ENCODE measurements around the gene PLCD3.
"Not testable (repeated sequence)": the region's sequence is repeated elsewhere in the genome, so short reads cannot be mapped to it uniquely, and the experiment has no call there.

Gene PLCD3

DNA sequence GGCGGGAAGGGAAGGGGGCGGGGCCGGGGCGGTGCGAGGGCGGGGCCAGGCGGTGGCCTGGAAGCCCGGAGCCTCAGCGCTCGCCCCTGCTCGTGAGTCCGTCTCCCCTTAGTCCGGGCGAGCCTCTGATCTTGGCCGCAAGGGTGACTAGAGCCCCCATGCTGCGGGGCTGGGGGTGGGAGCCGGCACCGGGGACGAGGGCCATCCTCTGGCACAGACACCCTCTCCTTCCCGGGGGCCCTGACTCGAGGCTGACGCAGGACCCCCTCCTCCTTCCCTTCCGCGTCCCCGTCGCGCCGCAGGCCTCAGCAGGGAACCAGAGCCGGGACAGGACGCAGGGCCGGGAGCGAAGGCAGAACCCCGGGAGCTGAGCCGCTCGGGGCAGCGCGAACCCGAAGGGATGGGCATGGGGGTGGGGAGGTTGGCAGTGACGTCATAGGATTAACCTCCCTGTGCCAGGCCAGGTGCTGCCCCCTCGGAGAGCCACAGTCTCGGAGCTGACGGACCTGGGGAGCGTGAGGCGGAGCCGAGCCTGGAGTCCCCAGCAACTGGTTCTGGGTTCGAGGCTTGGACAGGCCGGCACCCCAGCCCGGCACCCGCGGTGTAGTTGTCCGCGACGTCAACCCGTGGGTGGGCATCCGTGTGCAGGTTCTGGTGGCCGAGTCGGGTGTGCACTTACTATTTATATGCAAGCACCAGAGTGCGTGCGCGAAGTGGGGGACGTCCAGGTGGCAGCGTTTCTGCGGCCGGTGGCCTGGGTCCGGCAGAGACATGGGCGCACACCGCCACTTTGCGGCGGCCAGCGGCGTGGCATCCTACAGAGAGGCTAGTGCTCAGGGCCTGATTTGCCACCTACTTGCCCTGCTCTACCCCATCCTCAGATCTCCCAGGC is 503 bp upstream of the PLCD3 start:
- peak; percentile 93 for DNase-seq

DNA sequence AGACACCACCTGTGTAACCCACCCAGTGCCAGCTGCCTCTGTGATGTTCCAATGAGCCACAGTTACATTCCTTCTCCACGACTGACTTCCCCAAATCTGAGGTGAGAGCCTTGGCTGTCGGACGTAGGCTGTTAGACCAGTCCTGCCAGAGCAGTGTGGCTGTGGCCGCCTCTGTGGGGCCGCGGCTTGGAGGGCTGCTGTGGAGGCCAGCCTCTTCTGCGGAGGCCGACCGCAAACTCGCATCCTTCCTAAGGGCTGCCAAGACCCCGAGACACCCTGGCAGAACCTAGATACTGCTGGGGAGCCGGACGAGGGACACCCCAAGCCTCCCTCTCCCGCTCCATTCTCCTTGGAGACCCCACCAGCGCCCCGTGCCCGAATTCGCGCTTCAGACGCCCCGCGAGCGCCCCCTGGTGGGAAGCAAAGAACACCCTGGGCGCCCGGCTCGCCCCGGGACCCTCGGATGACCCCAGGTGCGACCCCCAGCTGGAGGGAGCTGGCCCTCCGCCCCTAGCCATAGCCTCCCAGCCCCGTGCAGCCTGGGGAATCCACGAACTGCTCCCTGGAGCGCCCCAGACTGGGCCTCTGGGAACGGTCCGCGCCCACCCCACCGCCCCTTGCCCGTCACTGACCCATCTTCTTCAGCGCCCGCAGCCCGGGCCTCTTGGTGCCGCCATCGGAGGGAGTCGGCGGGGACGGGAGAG is 547 bp downstream of the PLCD3 start:
- DNase-seq, result peak; percentile 63

DNA sequence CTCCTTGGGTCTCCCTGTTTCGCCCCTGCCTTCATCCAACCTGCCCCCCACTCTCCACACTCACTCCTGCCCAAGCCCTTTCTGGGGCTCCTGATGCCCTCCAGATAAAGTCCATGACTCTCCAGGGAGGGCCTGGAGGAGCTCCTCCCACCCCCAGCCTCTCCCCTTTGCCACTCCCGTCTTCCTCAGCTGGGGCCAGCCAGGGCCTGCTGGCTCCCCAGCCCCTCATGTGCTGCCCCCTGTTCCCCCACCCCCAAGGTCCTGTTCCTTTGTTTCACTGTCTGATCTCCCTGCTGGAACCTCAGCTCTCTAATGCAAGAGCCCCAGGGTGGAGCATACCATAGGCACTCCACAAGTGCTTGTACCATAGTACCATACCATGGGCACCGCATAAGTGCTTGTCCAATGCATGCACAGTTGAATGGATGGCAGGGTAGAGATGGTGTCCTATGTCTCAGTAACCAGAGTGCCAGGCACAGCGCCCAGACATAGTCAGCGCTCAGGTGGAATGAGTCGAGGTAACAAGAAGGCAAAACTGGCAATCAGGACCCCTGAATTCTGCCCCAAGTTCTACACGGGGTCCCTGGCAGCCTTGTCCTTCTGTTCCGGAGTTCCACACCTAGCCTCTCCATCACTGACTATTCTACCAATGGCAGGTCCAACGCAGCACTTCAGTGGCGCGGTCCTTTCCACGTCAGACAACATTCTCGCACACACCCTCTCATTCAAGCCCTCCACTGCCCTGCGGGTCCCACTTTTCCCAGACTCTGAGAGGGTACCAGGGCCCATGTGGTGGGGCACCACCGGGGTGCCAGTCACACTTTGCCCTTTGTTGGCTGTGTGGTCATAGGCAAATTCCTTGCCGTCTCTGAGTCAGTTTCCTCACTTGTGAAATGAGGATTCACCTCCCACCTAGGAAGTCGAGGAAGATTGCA is 1.4 kb downstream of the PLCD3 start:
- no peak for DNase-seq

DNA sequence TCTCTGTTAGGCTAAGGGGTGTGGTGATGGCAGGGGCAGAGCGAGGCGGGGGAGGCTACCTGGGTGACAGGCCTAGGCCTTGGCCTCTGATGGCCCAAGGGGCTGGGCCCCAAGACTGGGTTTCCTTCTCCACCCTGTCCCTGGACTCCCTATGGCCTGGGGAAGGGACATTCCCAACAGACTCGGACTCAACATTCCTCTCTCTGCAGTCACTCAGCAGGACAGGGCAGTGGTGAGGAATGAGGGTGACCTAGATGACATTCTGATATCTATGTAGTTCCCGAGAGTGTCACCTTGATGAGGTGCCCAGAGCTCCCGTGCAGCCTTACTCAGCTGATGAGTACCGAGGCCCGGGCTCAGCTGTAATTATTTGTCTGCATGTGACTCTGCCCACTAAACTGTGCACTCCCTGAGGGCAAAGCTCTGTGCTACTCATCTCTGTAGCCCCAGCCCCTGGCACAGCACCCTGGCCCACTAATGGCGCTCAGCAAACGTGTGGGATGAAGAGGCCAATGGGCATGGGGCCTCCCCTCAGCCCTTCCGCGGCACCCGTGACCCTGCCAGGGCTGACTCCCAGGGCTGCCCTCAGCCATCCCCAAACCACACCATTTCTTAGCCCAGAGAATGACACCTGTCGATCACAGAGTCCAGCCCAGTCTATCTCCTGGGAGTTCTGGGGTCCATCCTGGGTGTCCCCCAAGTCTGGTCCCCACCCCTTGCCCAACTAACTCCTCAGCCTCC is 2.2 kb downstream of the PLCD3 start:
- DNase-seq, result no peak

DNA sequence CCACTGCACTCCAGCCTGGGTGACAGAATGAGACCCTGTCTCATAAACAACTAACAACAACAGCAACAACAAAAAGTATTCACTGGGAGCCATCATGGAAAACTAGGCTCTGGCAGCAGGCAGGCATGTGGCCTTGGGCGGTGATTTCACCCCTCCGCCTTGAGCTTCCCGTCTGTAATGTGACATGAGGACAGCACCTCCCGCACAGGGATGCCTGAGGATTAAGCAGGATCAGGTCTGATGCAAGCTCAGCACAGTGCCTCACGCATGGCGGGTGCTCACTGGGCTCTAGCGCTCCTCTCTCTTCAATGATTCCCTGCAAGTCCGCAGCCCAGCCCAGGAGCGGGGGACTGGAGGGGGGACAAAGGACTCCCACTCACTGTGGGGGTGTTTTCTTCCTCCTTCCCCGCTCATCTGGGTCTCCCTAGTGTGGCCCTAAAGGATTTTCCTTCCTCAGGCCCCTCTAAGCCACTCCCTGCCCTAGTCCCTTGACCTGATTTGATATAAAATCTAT is 2.8 kb downstream of the PLCD3 start:
- no peak for DNase-seq

DNA sequence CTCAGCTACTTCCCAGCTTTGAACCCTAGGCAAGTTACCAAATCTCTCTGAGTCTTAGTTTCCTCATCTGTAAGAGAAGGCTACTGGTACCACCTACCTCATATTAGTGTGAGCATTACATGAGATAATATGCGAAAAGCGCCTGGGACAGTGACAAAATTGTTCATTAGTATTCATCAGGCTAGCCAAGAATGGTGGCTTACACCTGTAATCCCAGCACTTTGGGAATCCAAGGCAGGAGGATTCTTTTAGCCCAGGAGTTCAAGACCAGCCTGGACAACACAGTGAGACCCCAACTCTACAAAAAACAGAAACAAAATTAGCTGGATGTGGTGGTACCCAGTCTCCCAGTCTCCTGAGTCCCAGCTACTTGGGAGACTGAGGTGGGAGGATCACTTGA is 3.3 kb downstream of the PLCD3 start:
- no peak for DNase-seq

DNA sequence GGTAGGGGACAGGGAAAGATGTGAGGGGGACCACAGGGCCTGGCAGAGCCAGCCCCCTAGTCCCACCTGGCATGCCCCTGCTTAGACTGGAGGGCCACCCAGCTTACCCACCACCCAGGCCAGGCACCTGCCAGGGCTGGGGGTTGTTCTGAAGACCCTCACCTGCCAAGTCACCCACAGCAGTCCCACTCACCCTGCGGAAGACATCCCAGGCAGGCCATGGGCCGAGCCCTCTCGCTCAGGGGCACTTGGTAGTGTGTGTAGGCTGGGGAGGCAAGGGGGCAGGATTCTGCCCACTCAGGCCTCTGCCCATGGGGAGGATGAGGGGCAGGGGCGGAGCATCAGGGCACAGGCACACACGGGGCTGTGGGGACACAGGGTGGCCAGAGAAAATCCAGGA is 4.0 kb downstream of the PLCD3 start:
- no peak for DNase-seq

DNA sequence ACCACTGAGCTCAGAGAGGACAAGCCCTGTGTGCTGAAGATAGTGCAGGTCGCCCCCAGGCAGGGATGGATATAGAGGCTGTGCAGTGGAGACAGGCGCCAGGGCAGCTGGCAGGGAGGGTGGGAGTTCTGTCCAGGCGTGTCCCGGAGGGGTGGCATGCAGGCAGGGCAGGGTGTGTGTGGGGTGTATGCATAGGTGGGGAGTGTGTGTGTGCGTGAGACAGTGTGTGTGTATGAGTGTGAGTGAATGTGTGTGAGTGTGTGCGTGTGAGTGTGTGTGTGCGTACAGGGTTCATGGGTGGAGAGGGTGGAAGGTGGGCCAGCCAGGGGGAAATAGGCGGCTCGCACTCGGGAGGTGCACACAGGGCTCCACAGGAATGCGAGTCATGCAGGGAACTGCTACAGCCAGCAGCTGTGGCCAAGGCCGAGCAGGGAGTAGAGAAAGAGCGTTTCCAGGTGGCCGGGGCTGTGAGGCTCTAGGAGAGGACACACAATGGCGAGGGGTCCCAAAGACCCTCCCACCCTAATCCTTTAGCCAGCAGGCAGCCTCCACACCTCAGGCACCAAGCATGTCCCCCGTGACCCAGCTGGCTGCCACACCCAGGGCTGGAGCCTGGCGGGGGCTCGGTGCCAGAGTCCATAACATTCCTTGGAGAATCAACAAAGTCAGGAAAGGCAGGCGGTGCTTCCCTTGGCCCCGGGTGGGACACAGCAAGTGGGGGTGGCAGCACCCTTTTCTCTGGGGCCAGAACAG is 4.6 kb downstream of the PLCD3 start:
- DNase-seq, result peak; percentile 66

DNA sequence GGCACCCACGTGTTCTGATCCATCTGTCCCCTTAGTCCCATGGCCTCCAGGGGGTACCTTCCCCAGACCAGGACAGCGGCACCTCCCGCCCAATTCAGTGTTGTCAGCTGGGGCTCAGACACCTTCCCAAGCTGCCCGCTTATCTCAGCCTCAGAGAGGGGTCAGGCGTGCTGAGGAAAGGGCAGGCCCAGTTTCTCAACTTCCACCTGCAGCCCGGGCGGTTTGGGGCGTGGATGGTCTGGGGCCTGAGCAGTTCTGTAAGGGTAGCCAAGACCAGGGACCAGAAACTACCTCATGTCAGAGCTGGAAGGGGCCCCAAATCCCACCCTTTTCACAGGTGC is 5.1 kb downstream of the PLCD3 start:
- DNase-seq, result no peak

DNA sequence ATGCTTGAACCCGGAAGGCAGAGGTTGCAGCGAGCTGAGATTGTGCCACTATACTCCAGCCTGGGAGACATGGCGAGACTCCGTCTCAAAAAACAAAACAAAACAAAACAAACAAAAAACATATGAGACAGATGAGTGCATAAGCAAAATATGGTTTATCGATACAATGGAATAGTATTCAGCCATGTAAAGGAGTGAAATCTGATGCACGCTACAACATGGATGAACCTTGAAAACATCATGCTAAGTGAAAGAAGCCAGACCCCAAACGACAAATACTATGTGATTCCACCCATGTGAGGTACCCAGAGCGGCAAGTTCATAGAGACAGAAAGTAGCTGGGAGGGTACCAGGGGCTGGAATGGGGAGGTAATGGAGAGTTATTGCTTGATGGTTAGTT is 6.8 kb downstream of the PLCD3 start:
- DNase-seq, result no peak

DNA sequence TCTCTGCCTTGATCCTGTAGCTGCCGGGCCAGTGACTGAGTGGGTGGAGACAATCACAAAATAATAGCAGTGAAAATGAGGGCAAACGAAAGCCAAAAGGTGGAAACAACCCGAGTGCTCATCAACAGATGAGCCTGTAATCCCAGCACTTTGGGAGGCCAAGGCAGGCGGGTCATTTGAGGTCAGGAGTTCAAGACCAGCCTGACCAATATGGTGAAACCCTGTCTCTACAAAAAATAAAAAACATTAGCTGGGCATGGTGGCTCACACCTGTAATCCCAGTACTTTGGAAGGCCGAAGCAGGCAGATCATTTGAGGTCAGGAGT is 7.6 kb downstream of the PLCD3 start:
- DNase-seq, result not testable (repeated sequence)

DNA sequence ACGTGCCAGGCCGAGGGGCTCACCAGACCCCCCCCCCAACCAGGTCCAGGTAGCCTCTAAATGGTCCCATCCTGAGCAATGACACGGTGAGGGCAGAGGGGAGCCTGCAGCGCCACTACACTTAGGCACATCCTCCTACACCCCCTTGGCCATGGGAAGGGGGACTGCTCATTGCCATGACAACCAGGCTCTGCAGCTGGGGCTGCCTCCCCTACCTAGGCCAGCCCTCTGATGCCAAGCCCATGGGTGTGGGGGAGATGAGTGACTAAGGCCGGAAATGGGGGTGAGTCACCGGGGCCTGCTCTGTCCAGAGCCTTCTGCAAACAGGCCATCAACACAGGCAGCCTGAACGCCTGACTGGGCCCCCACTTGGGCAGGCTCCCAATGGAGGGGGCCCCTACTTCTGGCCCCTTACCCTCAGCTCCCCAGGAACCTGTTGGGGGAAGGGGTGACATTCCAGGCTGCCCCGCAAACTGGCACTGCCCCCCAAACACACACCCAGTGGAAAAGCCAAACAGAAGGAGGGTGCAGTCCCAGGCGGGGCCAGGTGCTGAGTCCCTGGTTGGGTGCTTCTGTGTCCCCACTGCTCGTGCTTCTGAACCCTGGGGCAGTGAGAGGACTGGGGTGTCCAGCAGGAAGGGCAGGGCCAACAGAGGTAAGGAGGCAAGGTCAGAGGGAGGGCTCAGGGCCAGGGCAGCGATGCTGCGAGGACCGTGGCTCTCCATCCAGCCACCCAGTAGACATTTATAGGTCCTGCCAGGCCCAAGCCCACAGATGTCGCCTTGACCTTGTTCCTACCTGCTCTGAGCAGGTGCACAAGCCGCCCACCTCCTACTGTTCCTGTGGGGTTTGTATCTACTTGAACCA is 8.2 kb downstream of the PLCD3 start:
- DNase-seq, result peak; percentile 61

DNA sequence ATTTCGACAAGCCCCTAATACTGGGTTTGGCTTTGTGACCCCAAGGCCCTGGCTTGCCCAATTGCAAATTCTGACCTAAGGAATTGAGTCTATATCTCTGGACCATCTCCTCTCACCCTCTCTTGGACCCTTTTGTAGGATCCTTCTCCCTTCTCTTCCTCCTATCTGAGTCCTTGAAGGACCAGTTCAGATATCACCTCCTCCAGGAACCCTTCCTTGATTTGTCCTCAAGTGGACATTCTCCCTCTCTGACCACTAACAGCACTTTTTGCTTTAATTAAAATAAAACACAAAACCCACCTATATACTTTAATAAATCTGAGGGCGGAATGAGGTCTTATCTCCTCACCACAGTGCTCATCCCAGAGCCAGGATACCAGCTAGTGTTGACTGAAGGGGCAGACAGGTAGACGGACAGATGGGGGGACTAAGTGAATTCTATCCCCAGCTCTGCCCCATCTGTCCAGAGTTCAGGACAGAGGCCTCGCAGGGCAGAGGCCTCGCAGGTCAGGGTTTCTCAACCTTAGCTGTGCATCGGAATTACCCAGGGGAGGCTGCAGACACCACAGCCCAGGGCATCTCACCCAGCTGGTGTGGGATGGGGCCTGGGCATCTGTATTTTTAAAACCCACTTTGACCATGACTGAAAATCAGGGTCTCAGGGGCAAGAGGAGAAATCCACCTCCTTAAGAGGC is 9.1 kb downstream of the PLCD3 start:
- DNase-seq, result no peak

DNA sequence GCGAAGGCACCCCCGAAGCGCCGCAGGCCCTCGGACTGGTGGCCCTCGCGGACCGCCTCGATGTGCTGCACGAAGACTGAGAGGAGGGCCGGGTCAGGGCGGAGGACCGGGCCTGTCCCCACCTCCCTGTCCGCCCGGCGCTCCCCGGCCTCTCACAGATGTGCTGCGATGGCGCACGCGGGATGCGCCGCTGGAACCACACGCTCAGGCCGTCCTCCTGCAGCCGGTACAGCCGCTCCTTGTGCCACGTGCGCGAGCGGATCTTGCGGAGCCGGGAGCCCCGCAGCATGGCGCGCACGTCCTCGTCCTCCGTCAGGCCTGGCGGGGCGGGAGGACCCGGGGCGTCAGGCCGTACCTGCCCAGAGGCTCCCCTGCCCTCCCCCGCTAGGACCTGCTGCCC is 11.3 kb downstream of the PLCD3 start:
- DNase-seq, result no peak

DNA sequence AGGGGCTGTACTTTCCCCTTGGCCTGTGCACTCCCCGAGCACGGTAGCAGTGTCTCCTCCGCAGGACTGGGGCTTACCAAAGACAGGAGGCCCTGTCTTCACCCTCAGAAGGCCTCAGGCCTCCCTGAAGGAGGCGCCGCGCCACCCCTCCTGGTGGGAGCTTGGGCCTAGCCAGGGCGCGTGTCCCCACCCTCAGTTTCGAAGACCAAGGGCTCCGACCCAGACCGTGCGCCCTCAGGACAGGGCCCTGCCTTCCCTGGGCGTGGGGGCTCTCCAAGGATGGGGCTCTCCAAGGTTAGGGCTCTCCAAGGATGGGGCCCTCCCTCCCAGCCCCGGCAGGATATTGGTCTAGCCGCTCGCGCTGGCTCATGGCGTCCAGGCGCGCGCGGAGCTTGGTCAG is 11.8 kb downstream of the PLCD3 start:
- no peak for DNase-seq

DNA sequence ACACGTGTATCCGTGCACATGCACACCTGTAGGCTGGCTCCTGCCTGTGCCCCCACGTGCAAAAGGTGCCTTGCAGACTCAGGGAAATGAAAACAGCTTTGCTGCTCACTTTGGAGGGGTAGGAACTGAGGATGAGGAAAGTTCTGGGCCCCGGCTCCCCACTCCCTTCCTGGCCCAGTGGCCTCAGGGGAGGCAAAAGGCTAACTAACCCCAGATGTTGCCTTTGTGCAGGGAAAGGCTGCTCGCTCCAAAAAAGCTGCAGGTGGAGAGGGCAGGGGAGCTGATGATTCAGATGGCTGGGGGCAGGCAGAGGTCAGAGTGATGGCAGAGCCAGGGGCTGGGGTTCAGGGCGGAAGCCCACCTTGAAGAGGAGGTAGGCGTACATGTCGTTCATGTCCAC is 12.4 kb downstream of the PLCD3 start:
- DNase-seq, result no peak

DNA sequence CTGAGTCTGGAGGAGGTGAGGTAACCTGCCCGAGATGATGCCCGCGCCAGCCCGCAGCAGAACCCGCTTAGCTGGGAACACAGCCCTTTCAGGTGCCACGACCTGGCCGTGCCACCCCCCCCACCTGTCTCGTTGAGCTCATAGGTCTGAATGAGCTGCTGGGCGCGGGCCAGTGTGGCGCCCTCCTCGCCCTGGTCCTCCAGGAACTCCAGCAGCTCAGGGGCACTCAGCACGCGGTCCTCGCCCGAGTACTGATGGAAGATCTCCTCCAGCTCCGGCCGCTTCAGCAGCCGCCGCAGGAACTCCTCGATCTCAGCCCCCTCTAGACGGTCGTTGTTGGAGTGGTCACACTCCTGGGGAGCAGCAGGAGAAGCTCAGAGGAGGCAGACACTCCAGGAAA is 13.6 kb downstream of the PLCD3 start:
- DNase-seq, result no peak

DNA sequence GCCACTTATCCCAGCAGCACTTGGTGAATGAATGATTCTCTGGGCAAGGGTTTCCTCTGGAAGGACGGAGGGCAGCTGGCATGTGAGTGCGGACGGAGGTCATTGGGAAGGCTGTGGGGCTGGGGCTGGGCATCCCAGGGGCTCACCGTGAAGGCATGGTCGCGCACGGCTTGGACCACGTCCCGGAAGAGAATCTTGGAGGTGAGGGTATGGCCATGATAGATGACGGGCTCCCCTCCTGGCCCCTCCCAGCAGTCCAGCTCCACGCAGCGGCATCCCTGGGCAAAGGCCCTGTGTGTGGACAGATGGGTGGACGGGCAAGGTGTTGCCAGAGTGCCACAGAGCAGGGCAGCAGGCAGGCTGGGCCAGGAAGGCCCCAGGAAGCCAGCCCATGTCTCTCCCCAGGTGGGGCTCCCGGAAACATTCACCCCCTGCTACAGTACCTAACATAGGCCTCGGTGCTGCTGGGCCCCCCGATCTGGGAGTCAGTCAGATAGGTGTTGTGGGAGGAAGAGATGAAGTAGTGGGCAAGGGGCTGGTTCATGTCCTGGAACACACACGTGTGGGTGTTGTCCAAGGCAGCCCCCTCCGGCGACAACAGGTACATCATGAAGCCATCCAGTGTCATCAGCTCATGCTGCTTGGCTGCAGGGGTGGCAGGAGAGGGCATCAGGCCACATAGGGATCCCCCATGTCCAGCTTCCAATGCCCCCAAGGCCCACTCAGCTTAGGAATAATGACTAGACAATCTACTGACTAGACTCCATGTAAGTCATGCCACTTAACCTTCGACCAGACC is 14.3 kb downstream of the PLCD3 start:
- no peak for DNase-seq

DNA sequence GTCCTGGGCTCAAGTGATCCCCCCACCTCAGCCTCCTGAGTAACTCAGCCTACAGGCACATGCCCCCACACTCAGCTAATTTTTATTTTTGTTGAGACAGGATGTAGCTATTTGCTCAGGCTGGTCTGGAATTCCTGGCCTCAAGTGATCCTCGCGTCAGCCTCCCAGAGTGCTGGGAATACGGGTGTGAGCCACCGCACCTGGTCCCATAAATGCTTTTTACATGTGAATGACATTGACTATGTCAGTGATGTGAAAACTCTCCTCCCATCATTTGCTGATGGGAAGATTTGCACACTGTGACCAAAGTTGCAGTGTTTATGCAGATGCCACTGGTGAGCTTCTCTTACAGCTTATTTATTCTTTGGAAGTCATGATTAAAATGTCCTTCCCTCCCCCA is 15.0 kb downstream of the PLCD3 start:
- no peak for DNase-seq

Measured in left hindlimb (tissue), 1 donor.